Fibroblast of skin of back (primary cell): ENCODE results near the gene TBX6. TPM values are rescaled to one million over a fixed set of nuclear protein-coding genes. Genes with fewer than 3 reads are reported as not detected.
A peak's percentile ranks its signal among the peaks of the same experiment; 100 is the strongest.
"Not testable (repeated sequence)": the region's sequence is repeated elsewhere in the genome, so short reads cannot be mapped to it uniquely, and the experiment has no call there.

Experiments used
- DNase-seq: peaks from one replicate; pipeline ENCODE4 v3.0.0-alpha.2; 2013
- polyA plus RNA-seq, 2 experiments: library from polyadenylated mRNA; unstranded; fragments of 120-200 nt; gene quantifications; one replicate each; pipeline ENCODE4 v1.2.1, GENCODE V29; 2013; ENCODE audit not compliant: insufficient read length in 2 of 2

TBX6 gene
- 0.35 TPM for polyA plus RNA-seq (2013, experiment 1 of 2; ENCODE audit: insufficient read length)
- polyA plus RNA-seq (2013, experiment 2 of 2; ENCODE audit: insufficient read length): 0.17 TPM

GRCh38 chr16:30091474-30092372, at the start of gene TBX6:
TBX6 (minus strand) TSS chr16:30091924; CDS start chr16:30091193, 731 bp downstream.
- DNase-seq: peak; percentile 90

- no peak for DNase-seq
Measured at GRCh38 chr16:30139583-30140481, 48.1 kb upstream of the TBX6 start.

GRCh38 chr16:30137897-30138296, 46.2 kb upstream of the TBX6 start:
- no peak for DNase-seq

GRCh38 chr16:30136971-30137605, 45.4 kb upstream of the TBX6 start:
- no peak for DNase-seq

GRCh38 chr16:30132591-30132990, 40.9 kb upstream of the TBX6 start:
- no peak for DNase-seq

- no peak for DNase-seq
Measured at GRCh38 chr16:30131869-30132475, 40.2 kb upstream of the TBX6 start.

GRCh38 chr16:30127993-30128392, 36.3 kb upstream of the TBX6 start:
- no peak for DNase-seq

GRCh38 chr16:30125690-30126089, 34.0 kb upstream of the TBX6 start:
- not testable (repeated sequence) for DNase-seq

GRCh38 chr16:30124985-30125379, 33.3 kb upstream of the TBX6 start:
- DNase-seq: no peak

GRCh38 chr16:30122604-30123160, 31.0 kb upstream of the TBX6 start:
- DNase-seq: no peak

GRCh38 chr16:30121741-30122571, 30.2 kb upstream of the TBX6 start:
- DNase-seq: no peak

- no peak for DNase-seq
Measured at GRCh38 chr16:30120340-30121105, 28.8 kb upstream of the TBX6 start.

GRCh38 chr16:30119428-30119827, 27.7 kb upstream of the TBX6 start:
- no peak for DNase-seq

- DNase-seq: no peak
Measured at GRCh38 chr16:30117768-30118167, 26.0 kb upstream of the TBX6 start.

- no peak for DNase-seq
Measured at GRCh38 chr16:30116291-30117207, 24.8 kb upstream of the TBX6 start.

GRCh38 chr16:30115238-30115637, 23.5 kb upstream of the TBX6 start:
- DNase-seq: no peak

GRCh38 chr16:30114833-30115232, 23.1 kb upstream of the TBX6 start:
- not testable (repeated sequence) for DNase-seq

GRCh38 chr16:30114411-30114810, 22.7 kb upstream of the TBX6 start:
- DNase-seq: no peak
